MM.1S (cell line): ENCODE measurements around the gene MEIS2.

ENCODE experiments used
- DNase-seq: peaks from one replicate; pipeline ENCODE4 v3.0.0-alpha.2; 2015
- H2AFZ ChIP-seq: fragments of 300-600 bp; sonication (generic); 2 replicates; pipeline ENCODE4 v1.6.0; 2016; ENCODE audit warnings: antibody characterized with exemption, low read length
- H3F3A ChIP-seq: fragments of 300-600 bp; sonication (generic); 2 replicates; pipeline ENCODE4 v1.6.1; 2016; ENCODE audit warnings: mild to moderate bottlenecking, antibody characterized with exemption, low read length, moderate library complexity, mixed read lengths; ENCODE audit not compliant: insufficient read depth
- H3K27ac ChIP-seq: fragments of 300-600 bp; sonication (generic); 2 replicates; pipeline ENCODE4 v1.5.1; 2016; ENCODE audit warnings: mild to moderate bottlenecking, low read length
- H3K27me3 ChIP-seq: fragments of 300-600 bp; sonication (generic); replicated peaks from 2 replicates; pipeline ENCODE4 v1.6.0; 2016; ENCODE audit warnings: low read length; ENCODE audit not compliant: insufficient read depth
- H3K36me3 ChIP-seq: fragments of 300-600 bp; sonication (generic); replicated peaks from 2 replicates; pipeline ENCODE4 v1.6.1; 2016; ENCODE audit warnings: mild to moderate bottlenecking, low read length, mixed read lengths; ENCODE audit not compliant: insufficient read depth
- H3K4me1 ChIP-seq: fragments of 300-600 bp; sonication (generic); 2 replicates; pipeline ENCODE4 v1.6.1; 2016; ENCODE audit warnings: low read length, mixed read lengths
- H3K4me2 ChIP-seq: fragments of 300-600 bp; sonication (generic); 2 replicates; pipeline ENCODE4 v1.6.0; 2016; ENCODE audit warnings: low read depth, low read length
- H3K4me3 ChIP-seq: fragments of 300-600 bp; sonication (generic); 2 replicates; pipeline ENCODE4 v1.5.1; 2016; ENCODE audit warnings: low read length, mixed read lengths
- H3K79me2 ChIP-seq: fragments of 300-600 bp; sonication (generic); 2 replicates; pipeline ENCODE4 v1.6.1; 2016; ENCODE audit warnings: mixed run types, low read length, mixed read lengths
- H3K9ac ChIP-seq: fragments of 300-600 bp; sonication (generic); 2 replicates; pipeline ENCODE4 v1.6.1; 2016; ENCODE audit warnings: low read length, mixed read lengths
- H3K9me2 ChIP-seq: fragments of 300-600 bp; sonication (generic); replicated peaks from 2 replicates; pipeline ENCODE4 v1.6.1; 2016; ENCODE audit warnings: mild to moderate bottlenecking, low read length, mixed read lengths; ENCODE audit not compliant: insufficient read depth
- H3K9me3 ChIP-seq: fragments of 300-600 bp; sonication (generic); replicated peaks from 2 replicates; pipeline ENCODE4 v1.6.1; 2016; ENCODE audit warnings: mild to moderate bottlenecking, low read length, mixed read lengths; ENCODE audit not compliant: insufficient read depth
- H4K20me1 ChIP-seq: fragments of 300-600 bp; sonication (generic); 2 replicates; pipeline ENCODE4 v1.6.1; 2016; ENCODE audit warnings: mild to moderate bottlenecking, low read length, moderate library complexity, mixed read lengths; ENCODE audit not compliant: insufficient read depth
- EZH2 ChIP-seq: fragments of 300-600 bp; sonication (generic); optimal IDR thresholded peaks from 2 replicates; pipeline ENCODE3; 2017; ENCODE audit warnings: low read depth, mild to moderate bottlenecking, antibody characterized with exemption, low read length, mixed read lengths
- EZH2phosphoT487 ChIP-seq: fragments of 300-600 bp; sonication (generic); IDR thresholded peaks from 2 replicates; pipeline ENCODE4 v1.6.1; 2018; ENCODE audit warnings: antibody characterized with exemption, low read length
- TF ChIP-seq, protein P1 (sequence below): fragments of 300-600 bp; sonication (generic); IDR thresholded peaks from 2 replicates; pipeline ENCODE4 v1.5.1; 2016; ENCODE audit warnings: antibody characterized with exemption, low read length, mixed read lengths

Gene MEIS2

DNA sequence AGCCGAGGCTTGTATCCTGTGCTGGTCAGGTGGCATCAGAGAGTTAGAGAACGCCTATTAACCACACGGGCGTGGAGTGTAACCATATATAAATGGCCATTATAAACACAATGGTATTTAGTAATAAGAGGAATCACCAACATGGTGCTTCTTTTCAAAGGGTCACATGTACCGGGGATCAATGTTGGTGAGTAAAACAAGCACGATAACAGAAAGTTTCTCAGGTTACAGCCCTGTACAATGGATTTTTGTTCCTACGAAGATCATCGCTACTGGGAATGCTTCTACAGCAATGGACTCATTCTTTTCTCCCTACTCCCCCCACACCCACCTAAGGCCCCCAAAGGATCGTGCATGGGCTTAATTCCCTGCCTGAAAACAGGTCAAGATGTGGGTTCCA lies 42.5 kb downstream of the MEIS2 start:
- Histone ChIP-seq H2AFZ (no peak overlapping the region), H3K27me3 (no peaks in the 10 kb centered on the region), H3K27ac (no peak overlapping the region), H3K9ac (no peak overlapping the region), H3K4me1 (no peaks in the 10 kb centered on the region), H3K4me3 (no peak overlapping the region), H3K79me2 (no peaks in the 10 kb centered on the region), H3K9me2 (no peaks in the 10 kb centered on the region), H3K36me3 (no peaks in the 10 kb centered on the region), H4K20me1 (no peaks in the 10 kb centered on the region), H3K9me3 (no peaks in the 10 kb centered on the region), H3F3A (no peaks in the 10 kb centered on the region), H3K4me2 (no peak overlapping the region)
- no peak for TF ChIP-seq EZH2phosphoT487
- TF ChIP-seq, protein P1, sequence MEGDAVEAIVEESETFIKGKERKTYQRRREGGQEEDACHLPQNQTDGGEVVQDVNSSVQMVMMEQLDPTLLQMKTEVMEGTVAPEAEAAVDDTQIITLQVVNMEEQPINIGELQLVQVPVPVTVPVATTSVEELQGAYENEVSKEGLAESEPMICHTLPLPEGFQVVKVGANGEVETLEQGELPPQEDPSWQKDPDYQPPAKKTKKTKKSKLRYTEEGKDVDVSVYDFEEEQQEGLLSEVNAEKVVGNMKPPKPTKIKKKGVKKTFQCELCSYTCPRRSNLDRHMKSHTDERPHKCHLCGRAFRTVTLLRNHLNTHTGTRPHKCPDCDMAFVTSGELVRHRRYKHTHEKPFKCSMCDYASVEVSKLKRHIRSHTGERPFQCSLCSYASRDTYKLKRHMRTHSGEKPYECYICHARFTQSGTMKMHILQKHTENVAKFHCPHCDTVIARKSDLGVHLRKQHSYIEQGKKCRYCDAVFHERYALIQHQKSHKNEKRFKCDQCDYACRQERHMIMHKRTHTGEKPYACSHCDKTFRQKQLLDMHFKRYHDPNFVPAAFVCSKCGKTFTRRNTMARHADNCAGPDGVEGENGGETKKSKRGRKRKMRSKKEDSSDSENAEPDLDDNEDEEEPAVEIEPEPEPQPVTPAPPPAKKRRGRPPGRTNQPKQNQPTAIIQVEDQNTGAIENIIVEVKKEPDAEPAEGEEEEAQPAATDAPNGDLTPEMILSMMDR: no peak
- TF ChIP-seq EZH2: no peak
- no peak for DNase-seq

DNA sequence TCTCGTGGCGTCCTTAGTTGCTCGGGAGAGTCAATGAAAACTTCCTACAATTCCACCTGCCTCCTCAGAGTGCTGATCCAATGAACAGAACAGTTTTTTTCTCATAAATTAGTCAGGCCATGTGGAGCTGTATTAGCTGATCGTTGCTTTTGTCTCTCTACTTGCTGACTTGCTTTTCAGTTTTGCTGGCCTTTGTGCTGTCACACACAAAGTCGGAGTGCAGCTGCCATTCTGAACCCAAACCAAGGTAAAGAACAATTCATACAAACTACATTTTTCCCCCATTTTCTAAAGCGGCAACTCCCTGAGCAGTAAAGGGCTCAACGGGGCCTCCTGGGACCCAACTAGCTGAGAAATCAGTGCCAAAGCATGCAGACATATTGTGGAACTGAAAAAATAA lies 43.1 kb downstream of the MEIS2 start:
- Histone ChIP-seq H3K36me3 (no peaks in the 10 kb centered on the region), H3K9ac (no peak overlapping the region), H3K79me2 (no peaks in the 10 kb centered on the region), H3K27ac (no peak overlapping the region), H3K9me2 (no peaks in the 10 kb centered on the region), H3K4me2 (no peak overlapping the region), H3K4me1 (no peaks in the 10 kb centered on the region), H2AFZ (no peak overlapping the region), H3K4me3 (no peak overlapping the region), H3F3A (no peaks in the 10 kb centered on the region), H4K20me1 (no peaks in the 10 kb centered on the region), H3K9me3 (no peaks in the 10 kb centered on the region), H3K27me3 (no peaks in the 10 kb centered on the region)
- no peak for DNase-seq
- TF ChIP-seq EZH2phosphoT487: no peak

DNA sequence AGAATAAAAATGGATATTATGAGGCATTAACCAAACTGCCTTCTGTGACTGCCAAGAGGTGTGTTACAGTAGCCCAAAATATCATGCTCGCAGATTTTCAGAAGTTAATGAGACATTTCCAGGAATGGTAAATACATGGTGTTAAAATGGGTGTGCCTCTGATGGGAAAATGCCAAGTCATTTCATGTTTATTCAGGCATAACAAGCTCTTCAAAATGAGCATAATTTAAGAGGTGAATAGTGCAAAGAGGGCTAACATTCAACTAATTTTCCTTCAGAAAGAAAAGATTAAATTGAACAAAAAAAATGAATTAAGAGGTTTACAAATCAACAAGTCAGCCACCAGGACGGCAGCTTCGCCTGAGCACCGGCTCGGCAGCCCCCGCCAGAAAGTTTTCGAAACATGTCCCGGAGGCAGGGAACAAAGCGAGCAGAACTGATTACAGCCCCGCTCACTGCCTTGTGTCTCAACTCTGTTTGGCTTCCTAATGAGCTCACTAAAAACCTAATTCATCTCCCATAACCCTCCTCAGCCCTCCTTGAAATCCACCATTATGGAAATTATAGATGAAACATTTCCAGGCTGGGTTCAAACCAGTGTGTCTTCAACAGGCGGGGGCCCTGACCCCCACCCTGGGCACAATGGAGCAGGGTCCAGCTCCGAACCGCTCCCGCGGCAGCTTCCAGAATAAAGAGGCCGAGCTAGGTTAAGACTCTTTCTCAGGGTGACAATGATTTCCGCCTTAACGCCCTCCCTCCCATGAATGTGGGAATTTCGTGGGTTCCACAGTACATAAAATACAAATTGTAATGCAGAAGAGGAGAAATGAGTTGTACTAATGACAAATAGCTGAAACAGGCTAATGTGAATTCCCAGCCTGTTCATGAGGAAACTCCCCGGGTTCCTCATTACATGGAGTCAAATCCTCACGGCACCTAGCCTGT lies 43.9 kb downstream of the MEIS2 start:
- no peaks in the 10 kb centered on the region for H3K4me1 ChIP-seq
- no peaks in the 10 kb centered on the region for H3K36me3 ChIP-seq
- DNase-seq: no peak
- no peak overlapping the region for H3K9ac ChIP-seq
- H3F3A ChIP-seq: no peaks in the 10 kb centered on the region
- no peaks in the 10 kb centered on the region for H4K20me1 ChIP-seq
- H2AFZ ChIP-seq: no peak overlapping the region
- no peak overlapping the region for H3K27ac ChIP-seq
- no peak overlapping the region for H3K4me2 ChIP-seq
- H3K9me2 ChIP-seq: no peaks in the 10 kb centered on the region
- no peak for TF ChIP-seq EZH2
- no peak for TF ChIP-seq EZH2phosphoT487
- TF ChIP-seq, protein P1: no peak
- no peaks in the 10 kb centered on the region for H3K9me3 ChIP-seq
- H3K4me3 ChIP-seq: no peak overlapping the region
- no peaks in the 10 kb centered on the region for H3K79me2 ChIP-seq
- H3K27me3 ChIP-seq: no peaks in the 10 kb centered on the region

DNA sequence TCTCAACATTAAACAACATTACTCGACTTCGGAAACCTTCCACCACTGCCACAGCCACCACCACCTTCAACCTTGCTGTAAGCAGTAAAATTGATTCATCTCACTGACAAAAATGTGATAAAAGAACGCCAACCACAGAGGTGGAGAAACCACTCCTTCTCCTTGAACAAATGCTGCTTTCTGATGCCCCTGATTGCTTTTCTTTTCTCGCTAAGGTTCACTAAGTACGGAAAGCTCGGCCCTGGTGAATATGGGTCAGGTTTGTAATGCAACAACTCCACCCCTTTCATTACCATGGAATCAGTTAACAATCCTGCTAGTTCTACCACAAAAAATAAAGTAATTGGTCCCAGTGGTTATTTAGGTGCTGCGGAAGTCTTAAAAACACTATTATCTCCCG lies 44.9 kb downstream of the MEIS2 start:
- H3F3A ChIP-seq: no peaks in the 10 kb centered on the region
- H3K27ac ChIP-seq: no peak overlapping the region
- H3K4me1 ChIP-seq: no peaks in the 10 kb centered on the region
- no peaks in the 10 kb centered on the region for H3K27me3 ChIP-seq
- H2AFZ ChIP-seq: no peak overlapping the region
- no peak overlapping the region for H3K9ac ChIP-seq
- H3K4me2 ChIP-seq: no peak overlapping the region
- no peak overlapping the region for H3K4me3 ChIP-seq
- no peaks in the 10 kb centered on the region for H4K20me1 ChIP-seq
- H3K79me2 ChIP-seq: no peaks in the 10 kb centered on the region
- DNase-seq: no peak
- H3K9me2 ChIP-seq: no peaks in the 10 kb centered on the region
- H3K9me3 ChIP-seq: no peaks in the 10 kb centered on the region
- TF ChIP-seq EZH2 (no peak), EZH2phosphoT487 (no peak)
- TF ChIP-seq, protein P1: no peak
- no peaks in the 10 kb centered on the region for H3K36me3 ChIP-seq
